Stimulated activated CD8-positive, alpha-beta memory T cell treated with anti-CD3 and anti-CD28 coated beads, Interleukin-12 subunit alpha, Interleukin-12 subunit beta, amount 100 ng/mL, for 24 hours (primary cell): Measurements from ENCODE around the gene CACNA1I.

Experiments
- DNase-seq: peaks from one replicate; pipeline ENCODE4 v3.0.0-alpha.2; 2020; ENCODE audit errors: extremely low read depth

The CACNA1I gene

DNA sequence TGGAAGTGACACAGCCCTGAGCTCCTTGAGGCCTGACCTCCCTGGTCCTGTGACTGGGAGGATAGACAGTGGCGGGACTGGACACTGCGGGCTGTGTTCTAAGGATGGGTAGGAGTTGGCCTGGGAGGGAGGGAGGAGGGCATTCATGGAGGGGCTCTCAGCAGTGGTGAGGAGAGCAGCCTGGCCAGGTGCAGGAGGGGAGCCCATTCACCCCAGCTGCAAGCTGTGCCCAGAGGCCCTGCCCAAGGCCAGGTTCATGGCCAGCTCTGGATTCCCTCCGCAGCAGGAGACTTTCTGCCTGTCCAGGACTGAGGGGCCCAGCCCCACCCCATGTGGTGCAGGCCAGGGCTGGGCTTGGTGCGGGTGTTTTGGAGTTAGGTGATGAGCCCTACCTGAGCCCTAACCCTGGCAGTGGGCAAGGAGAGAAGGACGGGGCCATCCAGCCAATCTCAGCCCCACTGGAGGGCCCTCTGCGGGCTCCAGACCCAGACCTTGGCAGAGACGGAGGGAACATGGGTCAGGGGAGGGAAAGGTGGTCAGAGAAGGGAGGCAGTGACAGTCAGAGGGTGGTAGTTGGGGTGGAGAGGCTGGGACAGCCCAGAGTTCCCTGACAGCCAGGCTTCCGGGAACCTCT is 26.8 kb downstream of the CACNA1I start:
- no peak for DNase-seq

- DNase-seq = peak; percentile 48
Observed at GRCh38 chr22:39598017-39598965, 27.7 kb downstream of the CACNA1I start.

DNA sequence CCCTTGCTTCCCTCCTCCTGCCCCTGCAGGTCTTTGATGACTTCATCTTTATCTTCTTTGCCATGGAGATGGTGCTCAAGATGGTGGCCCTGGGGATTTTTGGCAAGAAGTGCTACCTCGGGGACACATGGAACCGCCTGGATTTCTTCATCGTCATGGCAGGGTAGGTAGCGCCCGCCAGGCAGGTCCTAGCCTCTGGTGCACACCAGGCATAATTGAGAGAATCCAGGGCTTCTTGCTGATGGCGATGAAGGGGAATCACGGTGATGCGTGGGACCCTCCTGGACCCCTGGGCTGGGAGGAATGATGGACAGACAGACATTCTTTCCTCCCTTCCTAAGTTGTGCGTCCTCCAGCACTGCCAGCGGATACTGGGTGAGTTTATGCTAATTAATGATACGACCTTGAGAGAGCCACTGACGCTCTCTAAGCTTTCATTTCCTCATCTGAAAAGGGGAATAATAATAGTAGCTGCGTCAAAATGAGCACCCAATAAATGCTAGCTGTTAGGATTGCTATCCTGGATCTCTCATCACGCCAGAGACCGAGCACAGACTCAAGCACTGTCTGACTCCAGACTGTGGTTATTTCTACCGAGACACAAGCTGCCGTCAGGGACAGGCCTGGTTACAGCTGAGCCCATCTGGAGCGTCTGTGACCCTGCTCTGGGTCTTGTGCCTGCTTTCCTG is 30.1 kb downstream of the CACNA1I start:
- no peak for DNase-seq

- DNase-seq = no peak
Observed at GRCh38 chr22:39601180-39601535, 30.6 kb downstream of the CACNA1I start.

DNA sequence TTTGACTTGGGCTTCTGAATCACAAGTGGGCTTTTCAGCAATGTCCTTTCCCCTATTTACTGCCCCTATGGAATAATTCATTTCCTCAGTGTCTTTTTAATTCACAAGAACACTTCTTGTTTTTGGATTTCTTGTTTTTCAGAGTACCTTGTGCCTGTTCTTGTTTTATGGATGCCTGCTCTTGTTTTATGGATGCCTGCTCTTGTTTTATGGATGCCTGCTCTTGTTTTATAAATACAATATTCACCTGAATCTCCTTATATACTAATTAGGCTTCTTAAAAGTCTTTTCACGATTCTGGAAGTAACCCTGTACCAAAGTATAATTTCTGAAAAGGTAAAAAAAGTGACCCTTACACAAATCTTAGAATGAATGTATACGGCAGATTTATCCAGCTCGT is 32.8 kb downstream of the CACNA1I start:
- DNase-seq = no peak

GRCh38 chr22:39610246-39610645 is 39.7 kb downstream of the CACNA1I start:
- no peak for DNase-seq

DNA sequence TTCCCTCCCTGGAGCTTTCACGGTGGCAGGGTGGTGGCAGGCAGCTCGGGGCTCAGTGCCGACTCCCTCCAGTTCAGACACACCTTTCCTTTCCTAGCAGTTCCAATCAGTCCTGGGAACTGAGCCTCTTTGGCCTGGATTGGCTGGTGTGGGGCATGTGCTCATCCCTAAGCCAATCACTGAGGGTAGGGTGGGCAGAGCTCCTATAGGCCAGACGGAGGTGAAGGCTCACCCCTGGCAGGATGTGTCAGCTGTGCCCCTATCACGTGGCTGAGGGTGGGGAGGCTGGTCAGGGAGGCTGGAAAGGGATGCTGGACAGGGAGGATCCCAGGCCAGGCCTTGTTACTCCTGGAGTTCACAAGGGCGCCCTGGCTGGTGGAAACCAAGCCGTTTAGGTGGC is 40.2 kb downstream of the CACNA1I start:
- no peak for DNase-seq

GRCh38 chr22:39611360-39611759 is 40.8 kb downstream of the CACNA1I start:
- DNase-seq = no peak

GRCh38 chr22:39612811-39613548 is 42.4 kb downstream of the CACNA1I start:
- DNase-seq = no peak

- no peak for DNase-seq
Observed at GRCh38 chr22:39613549-39613921, 43.0 kb downstream of the CACNA1I start.

DNA sequence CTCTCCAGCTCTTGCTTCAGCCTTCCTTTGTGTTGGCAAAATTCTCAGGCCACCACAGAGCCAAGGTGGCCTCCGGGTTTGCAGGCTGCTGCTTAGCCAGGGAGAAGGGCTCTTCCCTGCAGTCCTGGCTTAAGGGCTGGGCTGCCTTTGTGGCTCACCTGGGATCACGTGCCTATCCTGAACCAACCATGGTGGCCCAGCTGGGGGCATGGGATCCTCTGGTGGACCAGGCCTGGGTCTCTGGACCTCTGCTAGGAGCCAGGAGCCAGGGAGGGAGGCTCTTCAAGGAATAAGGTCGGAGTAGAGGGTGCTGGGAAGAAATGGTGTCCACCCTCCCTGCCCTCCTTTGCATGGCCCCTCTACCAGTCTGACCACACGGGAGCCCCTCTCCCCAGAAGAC is 43.9 kb downstream of the CACNA1I start:
- no peak for DNase-seq

DNA sequence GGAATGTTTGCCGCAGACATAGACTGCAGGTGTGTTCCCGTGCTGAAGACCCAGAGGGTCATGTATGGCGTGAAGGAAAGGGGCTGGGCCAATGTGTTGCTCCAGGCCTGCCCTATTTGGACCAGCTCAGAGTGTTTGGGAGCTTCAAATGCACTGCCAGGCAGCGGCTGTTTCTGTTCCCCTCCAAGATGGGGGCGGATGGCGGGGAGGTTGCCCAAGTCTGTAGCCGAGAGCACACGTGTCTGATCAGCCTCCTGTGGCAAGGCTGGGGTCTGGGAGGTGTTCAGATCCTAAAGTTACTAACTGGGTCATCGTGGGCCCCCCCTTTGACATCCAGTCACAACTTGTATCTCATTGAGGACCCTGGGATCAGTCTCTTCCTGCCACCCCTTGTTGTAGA is 45.5 kb downstream of the CACNA1I start:
- no peak for DNase-seq

DNA sequence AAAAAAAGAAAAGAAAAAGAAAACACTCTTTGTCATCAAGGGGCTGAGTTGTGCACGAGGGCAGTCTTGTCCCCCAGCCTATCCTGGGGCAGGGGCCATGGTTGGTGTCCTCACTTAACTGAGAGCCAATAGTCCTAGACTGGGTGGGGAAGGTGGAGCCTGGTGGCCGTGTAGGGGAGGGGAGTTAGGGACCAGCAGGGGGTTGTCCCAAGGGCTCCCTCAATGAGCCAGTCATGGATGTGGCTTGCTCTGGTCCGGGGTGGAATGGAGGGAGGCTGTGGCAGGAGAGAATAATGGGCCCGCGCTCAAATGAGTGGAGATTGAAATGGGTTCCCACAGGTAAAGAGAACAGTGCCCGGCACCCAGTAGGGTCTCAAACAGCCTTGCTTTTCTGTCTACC is 46.2 kb downstream of the CACNA1I start:
- no peak for DNase-seq

- no peak for DNase-seq
Observed at GRCh38 chr22:39617342-39617741, 46.8 kb downstream of the CACNA1I start.

DNA sequence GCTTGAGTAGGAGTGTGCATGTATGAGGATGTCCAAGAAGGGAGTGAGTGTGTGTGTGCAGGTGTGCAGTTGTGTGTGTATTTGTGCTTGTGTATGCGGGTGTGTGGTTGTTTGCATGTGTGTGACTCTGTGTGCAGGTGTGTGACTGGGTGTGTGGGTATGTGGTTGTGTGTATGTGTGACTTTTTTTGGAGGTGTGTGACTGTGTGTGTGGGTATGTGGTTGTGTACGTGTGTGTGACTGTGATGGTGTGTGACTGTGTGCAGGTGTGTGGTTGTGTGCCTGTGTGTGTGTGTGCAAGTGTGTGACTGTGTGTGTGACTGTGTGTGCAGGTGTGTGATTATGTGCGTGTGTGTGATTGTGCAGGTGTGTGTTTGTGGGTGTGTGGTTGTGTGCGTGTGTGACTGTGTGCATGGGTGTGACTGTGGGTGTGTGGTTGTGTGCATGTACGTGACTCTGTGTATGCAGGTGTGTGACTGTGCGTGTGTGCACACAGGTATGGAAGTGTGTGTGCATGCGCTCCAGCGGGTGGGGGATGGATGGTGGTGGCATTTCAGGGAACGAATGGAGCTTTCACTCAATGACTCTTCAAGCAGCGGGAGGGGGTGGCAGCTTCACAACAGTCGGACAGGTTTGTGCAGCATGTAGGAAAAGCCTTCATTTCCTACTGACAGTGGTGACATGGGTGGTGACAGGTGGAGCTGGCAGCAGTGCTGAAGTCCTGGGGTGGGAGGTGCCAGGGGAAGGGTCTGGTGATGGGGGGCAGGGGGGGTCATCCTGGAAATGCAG is 47.6 kb downstream of the CACNA1I start:
- no peak for DNase-seq

DNA sequence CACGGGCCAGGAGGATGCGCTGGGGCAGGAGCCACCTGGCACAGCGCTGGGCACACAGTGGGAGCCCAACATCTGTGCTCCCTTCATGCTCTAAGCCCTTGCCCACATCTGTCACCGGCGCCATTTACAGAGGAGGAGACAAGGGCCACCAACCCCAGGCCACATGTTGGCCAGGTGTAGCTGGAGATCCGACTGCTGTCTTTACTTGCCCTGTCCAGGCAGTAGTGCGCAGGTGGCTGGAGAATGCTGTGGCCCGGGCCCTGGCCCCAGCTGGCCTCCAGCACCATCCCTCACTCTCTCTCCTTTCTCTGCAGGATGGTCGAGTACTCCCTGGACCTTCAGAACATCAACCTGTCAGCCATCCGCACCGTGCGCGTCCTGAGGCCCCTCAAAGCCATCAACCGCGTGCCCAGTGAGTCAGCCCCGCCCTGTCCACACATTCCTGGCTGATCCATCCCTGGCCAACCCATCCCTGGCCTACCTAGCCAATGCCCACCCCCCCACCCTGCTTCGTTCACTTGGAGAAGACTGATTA is 48.5 kb downstream of the CACNA1I start:
- DNase-seq = no peak

DNA sequence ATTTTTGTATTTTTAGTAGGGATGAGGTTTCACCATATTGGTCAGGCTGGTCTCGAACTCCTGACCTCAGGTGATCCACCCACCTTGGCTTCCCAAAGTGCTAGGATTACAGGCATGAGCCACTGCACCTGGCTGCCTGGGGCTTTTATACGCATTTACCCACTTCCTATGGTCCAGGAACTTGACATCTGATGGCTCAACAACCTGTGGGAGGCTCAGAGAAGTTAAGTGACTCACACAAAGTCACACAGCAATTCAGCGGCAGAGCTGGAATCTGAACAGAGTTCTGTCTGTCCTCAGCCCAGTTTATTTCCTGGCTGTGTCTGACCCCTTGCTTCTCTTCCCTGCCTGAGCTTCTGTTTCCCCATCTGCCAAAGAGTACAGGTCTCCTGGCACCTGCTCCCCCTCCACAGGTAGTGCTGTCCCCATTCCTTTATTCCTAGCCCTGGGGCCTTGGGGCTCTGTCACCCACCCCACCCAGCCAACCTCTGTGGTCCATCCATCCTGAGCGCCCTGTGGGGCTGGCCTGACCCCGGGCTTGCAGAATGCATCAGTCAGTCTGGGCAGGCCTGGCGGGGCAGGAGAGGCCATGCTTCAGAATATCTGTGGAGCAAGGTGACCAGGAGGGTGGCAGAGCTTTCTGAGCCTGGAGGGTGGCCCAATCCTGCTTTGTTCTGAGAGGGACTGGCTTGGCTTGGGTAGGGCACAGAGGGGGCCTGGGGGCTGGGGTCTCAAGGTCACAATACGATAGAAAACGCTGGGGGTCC is 50.6 kb downstream of the CACNA1I start:
- DNase-seq = no peak

- no peak for DNase-seq
Observed at GRCh38 chr22:39621826-39622225, 51.3 kb downstream of the CACNA1I start.

GRCh38 chr22:39622881-39623367 is 52.4 kb downstream of the CACNA1I start:
- DNase-seq = peak; percentile 22
